HG02840 (cell line): Measurements from ENCODE around the gene SLC9A9.
"Not testable (repeated sequence)": the region's sequence is repeated elsewhere in the genome, so short reads cannot be mapped to it uniquely, and the experiment has no call there.

ENCODE experiments used
- ATAC-seq: cut with Tn5 transposase; IDR thresholded peaks from one replicate; pipeline ENCODE4 v1.9.1; 2021; ENCODE audit warnings: mild to moderate bottlenecking, moderate library complexity, moderate number of reproducible peaks; ENCODE audit not compliant: unreplicated experiment, low FRiP score

SLC9A9 gene

DNA sequence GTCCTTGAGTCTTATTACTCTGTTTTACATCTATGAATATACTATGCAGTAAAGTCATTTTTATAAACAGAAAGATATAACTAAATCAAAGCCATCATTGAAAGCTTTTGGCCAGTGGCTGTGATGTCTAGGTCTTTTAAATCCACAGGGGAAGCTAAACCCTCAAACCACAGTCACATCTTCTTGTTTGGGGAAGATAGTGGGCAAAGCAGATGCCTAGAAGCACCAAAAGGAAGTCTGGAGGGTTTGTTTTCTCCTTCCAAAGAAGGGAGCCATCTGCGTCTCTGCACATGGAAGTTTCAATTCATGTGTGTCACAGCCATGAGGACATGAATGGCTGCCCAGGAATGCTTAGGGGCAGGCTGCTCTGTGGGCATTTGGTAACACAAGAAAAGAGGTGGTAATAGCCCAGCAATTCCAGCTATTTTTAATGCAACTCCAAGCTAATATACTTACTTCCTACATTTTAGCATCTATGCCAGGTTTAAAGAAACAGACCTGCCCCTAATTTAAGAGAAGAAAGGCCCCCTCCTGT is 322.2 kb downstream of the SLC9A9 start:
- no peak for ATAC-seq

DNA sequence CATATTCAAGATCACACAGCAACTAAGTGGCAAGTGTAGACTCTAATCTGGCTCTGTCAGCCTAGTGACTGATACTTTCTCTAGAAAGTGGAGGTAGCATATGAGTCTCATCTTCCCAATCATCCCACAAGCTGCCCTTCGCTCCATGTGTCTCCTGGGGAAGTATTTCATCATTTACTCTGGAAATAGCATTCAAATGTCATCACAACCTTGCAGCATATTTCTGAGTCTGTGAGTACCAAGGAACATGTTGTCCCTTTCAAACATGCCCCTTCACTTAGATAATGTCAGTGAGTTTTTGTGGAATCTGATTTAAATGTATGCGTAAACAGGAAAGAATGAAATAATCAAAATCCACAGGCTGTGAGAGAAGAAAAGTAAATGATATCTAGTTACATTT is 322.9 kb downstream of the SLC9A9 start:
- no peak for ATAC-seq

DNA sequence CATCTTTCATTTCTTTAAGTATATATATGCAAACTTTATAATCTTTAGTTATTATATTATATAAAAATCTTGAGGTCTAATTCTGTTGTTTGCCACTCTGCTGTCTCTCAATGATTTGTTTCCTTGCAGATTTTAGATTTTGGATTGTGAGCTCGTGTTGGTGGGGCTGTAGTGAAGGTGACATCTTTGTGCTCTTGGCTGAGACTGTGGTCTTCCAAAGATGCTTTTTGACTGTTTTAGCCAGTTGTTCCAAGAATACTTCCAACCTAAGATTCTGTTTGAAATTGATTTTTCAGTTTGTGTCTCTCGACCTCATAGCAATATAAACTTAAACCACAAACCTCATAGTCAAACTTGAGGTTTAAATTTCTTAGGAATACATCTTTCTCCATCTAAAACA is 326.5 kb downstream of the SLC9A9 start:
- no peak for ATAC-seq

DNA sequence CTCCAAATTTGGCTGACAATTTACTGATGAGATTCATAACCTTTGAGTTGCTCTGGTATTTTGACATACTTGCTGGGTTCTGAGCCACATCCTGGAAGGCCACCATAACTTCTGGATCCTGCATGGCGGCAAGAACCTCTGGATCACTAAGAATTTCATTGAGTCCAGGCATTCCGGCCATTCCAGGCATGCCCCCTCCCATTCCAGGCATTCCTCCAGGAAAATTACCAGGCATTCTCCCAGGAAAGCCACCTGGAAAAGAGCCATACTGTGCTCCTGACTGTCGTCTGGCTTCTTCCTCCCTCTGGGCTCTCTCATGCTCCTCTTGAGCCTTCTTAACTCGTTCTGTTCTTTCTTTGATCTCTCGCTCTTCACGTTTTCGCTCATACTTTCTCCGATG is 331.1 kb downstream of the SLC9A9 start:
- not testable (repeated sequence) for ATAC-seq

DNA sequence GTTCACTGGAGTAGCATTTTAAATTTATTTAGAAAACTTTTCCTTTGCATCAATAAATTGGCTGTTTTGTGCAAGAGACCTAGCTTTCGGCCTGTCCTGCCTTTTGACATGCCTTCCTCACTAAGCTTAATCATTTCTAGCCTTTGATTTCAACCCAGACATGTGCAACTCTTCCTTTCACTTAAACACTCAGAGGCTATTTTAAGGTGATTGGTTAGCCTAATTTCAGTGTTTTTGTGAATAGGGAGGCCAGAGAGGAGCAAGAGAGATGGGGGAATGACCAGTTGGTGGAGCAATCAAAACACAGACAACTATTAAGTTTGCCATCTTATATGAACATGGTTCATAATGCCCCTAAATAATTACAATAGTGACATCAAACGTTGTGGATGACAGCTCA is 333.4 kb downstream of the SLC9A9 start:
- no peak for ATAC-seq

DNA sequence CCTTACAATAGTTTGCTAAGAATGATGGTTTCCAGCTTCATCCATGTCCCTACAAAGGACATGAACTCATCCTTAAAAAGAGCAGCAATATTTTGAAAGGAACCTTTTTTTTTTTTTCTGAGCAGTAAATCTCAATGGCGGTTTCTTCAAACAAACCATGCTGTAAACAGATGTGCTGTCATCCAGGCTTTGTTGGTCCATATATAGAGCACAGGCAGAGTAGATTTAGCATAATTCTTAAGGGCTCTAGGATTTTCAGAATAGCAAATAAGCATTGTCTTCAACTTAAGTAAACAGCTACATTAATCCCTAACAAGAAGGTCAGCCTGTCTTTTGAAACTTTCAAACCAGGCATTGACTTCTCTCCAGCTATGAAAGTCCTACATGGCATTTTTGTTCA is 334.2 kb downstream of the SLC9A9 start:
- ATAC-seq, result no peak

DNA sequence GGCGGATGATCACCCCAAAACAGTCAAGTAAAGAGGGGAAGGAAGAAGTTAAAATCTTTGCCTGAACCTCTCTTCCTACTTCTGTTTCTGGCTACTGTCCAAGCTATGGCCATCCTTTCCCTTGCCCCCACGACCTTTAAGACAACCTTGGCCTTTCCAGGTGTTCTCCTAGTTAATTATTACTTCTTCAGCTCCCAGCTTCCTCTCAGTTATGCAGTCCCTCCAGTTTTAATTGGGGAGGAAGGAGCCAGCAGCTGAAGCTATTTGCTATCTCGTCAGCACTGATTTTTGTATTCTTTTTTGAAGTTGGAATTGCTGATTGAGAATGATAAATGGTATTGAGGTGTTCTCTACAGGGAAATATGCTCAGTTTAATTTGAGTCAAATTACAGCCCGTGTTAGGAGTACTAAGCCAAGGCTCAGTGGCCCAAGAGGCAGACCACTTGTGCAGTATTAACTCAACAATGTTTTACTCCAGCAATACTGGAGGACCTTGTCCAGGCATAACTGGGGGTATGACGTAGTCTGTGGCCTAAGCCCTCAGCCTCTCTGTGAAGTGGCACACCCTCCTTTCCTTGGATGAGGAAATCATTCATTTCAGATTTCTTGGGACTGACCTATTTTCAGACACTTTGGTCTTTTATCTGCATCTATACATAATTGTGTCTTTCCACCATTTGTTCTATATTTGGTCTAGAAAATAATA is 336.9 kb downstream of the SLC9A9 start:
- no peak for ATAC-seq

DNA sequence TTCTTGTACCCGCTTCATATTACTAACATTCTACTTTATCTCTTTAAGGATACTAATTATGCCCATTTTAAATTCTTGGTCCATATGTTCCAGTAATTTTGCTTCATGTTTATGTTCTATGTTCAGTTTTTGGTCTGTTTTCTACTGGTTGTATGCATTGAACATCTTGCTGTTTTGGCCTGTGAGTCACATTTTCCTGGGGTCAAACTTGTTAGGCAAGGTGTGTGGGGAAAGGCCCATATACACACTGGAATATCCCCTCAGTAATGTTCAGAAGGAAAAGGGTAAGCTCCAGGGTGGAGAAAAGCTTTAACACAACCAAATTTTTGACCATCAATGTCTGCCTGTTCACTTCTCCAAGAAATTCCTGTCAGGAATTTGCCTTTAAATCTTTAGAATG is 337.7 kb downstream of the SLC9A9 start:
- ATAC-seq, result no peak

DNA sequence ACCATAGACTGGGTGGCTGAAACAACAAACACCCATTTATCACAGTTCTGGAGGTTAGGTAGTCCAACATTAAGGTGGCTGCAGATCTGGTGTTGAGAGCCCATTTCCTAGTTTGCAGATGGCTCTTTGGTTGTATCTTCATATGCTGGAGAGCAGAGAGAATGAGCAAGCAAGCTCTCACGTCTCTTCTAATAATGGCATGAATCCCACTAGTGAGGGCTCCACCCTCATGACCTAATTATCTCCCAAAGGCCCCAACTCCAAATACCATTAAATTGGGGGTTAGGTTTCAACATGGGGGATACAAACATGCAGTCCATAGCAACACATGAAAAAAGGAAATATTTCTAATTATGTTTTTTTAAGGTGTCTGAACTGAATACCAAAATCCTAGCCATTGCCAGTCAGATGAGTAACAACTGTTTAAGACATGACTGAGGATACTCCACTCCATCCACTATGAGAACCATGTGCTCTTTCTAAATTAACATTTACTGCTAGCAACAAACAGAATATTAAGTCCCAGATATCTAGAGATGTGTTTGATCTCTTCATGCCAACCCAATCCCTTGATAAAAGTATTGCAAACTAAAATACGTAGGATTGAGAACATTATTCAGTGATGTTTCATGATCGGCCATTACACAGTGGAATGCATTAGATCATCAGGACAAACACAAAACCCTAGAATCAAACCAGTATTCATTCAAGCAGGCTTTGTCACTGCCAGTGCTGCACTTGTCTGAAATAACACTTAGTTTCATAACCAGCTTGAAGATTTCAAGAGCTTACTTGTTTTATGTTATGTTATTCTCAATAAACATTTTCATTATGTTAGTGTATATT is 340.3 kb downstream of the SLC9A9 start:
- no peak for ATAC-seq

DNA sequence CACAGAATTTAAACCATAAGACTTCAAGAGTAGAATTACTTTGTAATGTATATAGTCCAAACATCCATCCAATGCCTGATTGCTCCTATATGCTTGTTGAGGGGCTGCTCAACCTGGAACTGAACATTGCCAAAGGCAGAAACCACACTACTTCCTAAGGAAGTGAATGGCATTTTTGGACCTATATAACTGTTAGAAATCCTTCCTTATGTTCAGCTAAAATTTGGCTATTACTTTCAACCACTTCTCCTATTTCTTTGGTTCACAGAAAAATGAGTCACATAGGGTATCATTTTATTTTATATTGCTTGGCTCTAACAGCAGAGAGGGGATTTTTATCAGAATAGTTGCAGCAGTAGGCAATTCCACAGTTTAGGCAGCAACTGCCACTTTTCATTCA is 342.1 kb downstream of the SLC9A9 start:
- ATAC-seq, result no peak

DNA sequence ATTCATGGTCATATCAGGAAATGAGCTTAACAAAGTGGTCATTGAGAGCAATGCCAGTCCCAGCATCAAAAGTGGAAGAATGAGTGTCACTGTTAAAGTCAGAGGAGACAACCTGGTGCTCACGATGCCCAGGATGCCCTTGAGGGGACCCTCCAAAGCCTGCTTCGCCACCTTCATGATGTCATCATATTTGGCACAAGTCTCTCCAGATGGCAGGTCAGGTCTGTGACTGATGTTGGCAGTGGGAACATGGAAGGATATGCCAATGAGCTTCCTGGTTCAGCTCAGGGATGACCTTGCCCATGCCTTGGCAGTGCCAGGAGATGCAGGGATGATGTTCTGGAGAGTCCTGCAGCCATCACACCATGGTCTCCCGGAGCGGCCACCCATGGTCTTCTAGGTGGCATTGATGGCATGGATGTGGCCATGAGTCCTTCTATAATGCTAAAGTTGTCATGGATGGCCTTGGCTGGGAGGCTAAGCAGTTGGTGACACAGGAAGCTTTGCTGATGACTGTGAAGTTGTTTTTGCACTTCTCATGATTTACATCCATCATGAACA is 344.9 kb downstream of the SLC9A9 start:
- no peak for ATAC-seq

DNA sequence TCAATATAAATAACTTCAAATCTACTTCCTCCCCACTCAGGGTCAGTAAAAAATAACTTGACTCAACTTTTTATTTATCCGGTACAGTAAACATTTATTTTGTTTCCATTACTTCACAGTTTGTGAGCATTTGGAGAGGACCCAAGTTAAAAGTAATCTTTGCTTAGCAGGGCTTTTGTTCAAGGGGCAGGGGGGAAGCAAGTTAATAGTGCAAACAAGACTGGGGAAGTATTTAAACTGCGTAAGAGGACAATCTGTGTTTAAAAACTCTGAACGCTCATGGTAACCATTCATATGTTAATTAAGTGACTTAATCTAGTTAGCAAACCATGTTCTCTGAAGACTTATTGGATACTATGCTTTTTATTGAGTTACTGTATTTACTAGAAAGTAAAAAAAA is 346.2 kb downstream of the SLC9A9 start:
- ATAC-seq, result no peak

DNA sequence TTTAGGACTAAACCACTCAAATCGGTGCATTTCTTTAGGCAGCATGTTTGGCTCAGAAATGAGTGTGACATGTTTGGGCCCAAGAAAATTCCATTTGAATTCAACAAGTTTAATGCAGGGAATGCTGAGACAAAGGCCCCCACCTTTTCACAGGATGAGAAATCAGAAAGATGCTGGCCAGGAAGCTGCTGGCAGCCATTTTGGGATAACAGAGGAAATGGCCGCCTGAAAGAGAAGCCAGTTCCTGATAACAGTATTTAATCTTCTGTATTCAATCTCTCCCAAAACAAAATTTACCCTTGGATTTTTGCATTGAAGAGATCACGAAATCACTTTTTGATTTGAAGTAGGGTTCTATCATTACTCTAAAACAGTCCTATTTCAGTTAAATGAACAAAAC is 350.9 kb downstream of the SLC9A9 start:
- ATAC-seq, result no peak

DNA sequence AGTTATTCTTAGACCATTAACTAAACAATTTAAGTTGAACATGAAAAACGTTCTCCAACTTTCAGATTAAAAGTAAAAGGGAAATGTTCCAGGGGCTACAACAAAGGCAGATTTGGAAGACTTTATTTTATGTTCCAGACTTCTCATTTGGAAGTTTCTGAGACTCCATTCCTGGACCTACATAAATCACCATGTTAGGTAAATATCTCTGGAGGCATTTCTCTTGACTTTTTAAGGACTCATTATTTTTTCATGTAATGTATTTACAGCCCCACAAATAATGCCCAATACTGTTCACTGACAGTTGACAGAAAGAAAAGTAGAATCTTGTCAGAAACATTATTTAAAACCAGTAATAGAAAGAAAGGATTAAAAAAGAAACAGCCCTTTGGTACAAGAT is 352.1 kb downstream of the SLC9A9 start:
- no peak for ATAC-seq

DNA sequence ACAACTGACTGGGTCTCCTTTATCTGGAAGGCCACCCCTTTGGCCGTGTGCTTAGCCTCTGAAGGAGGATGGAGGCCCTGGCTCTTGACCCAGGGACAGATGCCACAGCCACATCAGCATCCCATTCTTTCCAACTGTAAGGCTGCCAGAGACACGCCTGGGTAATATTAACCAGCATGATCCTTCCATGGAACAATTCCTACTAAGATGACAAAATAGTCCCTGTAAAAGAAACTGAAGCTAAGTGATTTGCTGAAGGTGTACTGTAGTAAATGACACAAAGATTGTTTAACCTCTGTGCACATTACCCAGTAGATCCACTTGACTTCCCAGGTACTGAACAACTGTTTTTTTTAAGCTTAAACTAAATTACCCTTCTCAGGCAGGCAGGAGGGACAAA is 352.7 kb downstream of the SLC9A9 start:
- no peak for ATAC-seq

DNA sequence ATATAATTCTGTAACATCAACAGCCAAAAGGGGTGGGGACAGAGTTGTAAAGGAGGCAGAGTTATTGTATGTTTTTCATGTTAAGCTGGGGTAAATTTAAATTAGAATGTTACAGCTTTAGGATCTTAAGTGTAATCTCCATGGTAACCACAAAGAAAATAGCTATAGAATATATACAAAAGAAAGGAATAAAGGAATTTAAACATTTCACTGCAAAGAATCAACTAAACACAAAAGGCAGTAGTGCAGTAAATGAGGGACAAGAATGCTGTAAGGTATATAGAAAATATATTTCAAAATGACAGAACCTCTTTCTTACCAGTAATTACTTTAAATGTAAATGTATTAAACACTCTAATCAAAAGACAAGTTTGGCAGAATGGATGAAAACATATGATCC is 361.7 kb downstream of the SLC9A9 start:
- ATAC-seq, result no peak

DNA sequence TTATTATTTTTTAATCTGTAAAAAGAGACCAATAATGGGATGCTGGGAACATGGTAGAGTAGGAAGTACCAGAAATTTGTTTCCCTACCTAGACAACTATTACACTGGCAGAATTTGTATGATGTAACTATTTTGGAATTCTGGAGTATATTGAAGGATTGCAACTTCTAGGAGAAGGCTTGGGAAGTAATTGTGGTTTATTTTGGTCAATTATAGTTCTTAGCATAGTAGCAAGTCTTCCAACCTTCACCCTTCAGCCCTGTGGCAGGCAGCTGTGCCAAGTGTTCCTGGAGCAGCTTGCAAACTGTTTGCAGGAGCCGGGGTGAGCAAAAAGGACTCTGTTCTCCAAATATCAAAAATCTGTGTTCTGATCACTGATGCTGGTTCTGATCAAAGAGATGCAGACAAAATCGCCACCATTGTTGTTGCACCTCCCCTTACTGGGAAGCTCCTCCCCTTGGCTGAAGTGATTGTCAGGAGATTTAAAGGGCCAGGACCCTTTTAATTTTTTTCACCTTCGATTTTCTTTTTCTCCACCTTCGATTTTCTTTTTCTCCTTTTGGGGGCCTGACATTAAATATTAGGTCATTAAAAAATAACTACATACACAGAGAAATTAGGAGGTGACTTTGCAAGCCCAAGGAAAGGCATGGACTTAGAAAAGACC is 363.3 kb downstream of the SLC9A9 start:
- no peak for ATAC-seq

DNA sequence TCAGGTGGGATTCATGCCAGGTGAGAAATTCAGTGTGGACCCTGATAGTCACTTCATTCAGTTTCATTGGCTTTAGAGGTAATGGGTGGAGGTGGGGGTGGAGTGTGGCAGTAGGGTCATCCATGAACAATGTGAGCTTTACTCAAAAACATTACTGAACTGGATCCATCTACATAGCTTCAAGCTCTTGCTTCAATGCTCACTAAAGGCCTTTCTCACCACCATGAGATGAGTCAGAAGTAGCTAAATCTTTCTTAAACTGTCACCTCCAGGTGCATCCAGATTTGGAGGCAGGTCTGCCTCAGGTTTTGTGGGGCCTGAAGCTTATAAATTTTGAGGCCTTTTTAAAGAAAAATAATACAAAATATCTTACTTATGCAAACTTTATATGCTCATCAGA is 365.1 kb downstream of the SLC9A9 start:
- ATAC-seq, result no peak

DNA sequence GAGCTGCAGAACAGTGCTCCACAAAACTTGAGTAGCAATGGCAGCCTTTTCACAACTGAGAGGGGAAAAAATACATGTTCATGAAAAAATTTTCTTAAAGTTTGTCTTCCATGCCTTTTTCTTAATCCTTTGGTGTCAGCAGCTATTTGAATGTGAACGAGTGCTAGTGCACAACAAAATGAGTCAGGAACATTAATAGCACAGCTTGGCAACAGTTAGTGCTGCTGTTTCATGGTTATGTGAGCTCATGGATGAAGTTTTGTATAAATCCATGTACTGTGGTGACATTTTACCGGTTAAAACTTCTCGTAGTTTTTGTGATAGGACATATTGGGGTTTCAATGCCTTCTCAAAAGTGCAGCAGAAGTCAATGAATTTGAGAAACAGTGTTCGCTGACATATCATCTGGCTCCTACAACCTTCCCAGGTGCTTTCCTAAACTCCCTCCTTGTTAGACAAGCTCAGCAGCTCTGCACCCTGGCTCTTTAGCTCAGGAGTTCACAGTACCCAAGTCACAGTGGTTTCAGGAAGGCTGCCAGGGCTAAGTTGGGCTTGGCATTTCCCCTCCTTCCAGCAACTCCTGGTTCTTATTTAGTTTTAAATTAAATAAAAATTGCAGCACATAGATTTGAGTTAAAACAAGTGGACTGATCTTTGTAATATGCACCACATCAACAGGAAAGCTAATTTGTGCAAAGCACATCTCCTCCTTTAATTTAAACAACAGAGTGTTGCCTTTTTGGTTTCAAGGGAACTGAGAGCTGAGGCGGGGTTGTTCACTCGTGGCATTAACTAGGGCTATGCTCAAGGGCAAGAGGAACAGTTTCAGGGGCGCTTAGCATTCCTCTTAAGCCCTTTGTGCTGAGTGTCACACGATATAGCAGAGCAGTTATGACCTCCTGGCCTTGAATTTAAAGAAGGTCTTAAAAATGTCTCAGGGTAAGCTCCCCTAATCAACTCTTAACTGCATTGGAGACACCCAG is 365.9 kb downstream of the SLC9A9 start:
- ATAC-seq, result no peak

DNA sequence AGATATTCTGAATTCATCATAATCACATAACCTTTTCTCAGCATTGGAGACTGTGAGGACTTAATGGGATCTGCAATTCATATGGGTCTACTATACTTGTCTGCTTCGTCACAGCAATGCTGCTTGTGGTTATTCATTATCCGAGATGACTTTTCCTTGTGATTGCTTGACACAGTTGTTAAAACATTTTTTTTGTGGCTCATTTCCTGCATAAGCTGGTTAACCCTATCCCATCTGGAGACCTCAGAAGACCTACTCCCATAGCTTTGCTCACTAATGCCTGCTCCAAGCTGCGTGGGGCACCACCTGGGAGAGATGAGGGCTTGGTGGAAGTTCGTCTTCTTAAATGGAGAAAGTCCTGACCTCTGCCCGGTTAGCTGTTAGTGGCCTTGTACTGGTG is 367.9 kb downstream of the SLC9A9 start:
- ATAC-seq, result no peak
